NCI-H128 (cell line): Measurements from ENCODE around the gene SARM1.

Experiments
- DNase-seq: peaks from one replicate; lab custom pipeline; 2025; ENCODE audit not compliant: unreplicated experiment; lab: John Stamatoyannopoulos, UW

Gene SARM1

DNA sequence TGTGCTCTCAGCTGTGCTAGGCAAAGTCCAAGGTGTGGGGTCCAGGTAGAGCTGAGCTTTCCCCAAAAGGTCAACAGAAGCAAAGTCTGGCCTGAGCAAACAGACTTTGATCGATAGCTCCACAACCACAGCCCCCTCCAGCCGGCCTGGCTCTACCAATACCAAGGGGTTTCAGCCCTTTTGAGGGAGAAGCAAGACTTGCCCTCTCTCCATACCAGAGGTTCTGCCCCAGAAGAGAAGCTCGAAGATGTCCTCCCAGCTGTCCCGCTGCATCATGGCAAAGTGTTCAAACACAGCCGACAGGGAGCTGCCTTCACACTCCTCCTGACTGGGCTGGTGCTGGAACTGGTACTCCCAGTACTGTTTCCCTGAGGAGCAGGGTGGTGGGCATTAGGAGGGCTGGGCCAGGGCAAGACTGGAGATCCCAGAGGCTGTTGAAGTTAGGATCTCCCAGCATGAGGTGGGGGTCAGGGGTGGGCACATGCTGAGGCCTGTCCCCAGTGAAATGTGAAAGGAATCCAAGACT, 3.1 kb upstream of the SARM1 start:
- no peak for DNase-seq

DNA sequence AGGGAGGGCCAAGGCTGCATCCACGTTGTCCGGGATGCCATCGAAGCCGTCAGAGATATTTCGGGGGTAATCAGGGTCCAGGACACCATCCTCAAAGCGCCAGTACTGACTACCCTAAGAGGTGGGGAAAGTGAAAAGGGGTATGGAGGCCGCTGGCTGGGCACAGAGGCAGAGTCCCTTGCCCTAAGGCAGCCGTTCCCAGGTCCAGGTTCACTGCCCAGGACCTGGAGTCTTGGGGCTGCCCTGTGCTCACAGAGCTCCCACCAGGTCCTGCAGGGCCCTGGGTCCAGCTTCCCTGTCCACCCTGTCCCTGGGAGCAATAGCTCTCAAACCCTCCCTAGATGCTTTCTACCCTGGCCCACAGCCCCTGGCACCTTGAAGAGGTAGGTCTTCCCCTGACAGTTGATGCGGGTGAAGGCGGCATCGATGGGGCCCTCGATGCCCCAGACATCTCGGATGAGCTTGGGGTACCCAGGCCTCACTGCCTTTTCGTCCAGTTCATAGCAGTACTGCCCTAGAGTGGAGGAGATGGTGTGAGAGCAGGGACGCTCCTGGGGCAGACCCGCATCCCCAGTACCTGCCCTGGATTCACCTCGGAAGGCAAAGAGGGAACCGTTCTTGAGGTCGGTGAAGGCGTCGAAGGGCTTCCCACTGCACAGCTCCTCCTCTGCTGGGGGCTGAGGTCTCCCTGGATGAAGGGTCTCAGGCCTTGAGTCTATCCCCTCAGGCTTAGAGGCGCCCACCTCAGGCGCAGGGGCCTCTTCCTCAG, 2.4 kb upstream of the SARM1 start:
- no peak for DNase-seq

DNA sequence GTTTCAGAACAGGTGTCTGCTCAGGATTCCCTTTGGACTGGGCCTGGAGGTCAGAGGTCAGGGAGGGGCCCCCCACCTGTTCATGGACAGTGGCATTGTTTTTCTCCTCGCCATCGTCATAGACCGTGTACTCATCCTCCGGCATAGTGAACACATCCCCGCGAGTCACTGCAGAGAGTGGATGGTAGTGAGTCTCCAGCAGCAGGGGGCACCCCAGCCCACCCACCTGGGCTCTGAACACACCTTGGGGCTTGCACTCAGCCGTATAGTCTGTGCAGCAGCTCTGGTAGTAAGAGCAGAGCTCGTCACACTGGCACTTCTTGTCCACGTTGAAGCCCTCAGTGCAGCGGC, 1.8 kb upstream of the SARM1 start:
- DNase-seq, result no peak

DNA sequence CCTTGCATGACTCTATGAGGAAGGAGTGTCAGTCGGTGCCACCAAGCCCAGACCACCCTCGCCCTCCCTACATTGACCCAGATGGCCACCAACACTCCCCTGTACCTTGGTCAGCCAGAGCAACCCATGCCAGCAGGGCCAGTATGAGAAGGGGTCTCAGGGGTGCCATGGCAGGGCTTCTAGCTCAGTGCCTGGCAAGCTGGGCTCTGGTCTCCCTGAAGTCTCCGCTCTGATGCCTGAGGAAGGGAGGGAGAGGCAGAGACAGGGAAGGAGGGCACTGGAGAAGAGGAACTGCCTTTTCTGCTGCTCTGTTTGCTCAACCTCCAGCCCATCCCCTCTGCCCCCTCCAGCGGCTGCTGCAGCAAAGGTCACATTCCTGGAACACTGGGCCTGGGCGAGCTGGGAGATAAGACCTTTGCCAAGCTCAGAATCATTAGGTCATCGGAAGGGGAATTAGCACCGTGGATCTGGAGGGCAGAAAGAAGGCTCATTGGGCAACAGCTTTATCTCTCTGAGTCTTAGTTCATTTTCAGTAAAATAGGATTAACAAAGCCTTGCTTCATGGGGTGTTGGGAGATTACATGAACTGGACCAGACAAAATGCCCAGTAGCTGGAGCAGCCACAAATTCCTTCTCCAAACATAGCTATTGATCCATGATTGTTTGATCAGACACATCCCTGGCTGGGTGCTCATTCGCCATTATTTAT, 1.3 kb upstream of the SARM1 start, which contains the start of gene VTN:
Gene VTN (minus strand): TSS at position 273 of the 709 bp plus-strand sequence. CDS start 104 bp downstream, at position 169.
- DNase-seq, result no peak

DNA sequence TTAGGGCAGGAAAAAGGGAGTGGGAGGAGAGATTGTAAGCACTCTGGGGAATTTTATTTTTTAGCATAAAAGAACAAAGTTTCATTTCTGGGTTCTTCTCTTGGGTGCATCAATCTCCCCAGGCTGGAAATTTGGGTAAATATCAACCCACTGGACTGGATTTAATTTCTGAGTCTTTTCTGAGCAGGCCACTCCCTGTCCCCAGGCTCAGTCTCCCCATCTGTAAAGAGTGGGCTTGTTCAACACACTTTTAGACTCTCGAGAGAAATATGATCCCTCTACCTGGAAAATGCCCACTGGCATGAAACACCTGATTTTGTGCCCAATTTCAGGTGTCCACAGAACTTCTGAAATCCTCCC, 770 bp upstream of the SARM1 start:
- DNase-seq, result no peak

DNA sequence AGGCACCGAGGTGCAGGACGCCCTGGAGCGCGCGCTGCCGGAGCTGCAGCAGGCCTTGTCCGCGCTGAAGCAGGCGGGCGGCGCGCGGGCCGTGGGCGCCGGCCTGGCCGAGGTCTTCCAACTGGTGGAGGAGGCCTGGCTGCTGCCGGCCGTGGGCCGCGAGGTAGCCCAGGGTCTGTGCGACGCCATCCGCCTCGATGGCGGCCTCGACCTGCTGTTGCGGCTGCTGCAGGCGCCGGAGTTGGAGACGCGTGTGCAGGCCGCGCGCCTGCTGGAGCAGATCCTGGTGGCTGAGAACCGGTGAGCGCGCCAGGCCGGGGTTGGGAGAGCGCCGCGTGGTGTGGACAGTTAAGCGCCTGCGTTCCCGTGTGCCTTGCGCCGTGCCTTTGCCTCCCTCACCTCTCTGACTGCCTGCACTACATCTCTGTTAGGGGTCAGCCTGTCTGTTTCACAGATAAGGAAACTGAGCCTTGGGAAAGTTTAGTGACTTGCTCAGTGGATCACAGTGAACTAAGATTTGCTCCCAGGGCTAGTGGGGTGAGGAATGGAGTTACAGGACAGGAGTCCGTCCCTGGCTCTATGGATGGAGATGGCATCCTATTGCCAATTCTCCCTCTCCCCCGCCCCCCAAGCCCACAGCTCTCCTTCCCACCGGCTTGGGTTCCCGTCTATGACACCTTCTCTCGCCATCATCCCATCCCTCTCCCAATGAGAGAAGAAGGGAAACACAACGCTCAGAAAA, 880 bp downstream of the SARM1 start:
- no peak for DNase-seq

DNA sequence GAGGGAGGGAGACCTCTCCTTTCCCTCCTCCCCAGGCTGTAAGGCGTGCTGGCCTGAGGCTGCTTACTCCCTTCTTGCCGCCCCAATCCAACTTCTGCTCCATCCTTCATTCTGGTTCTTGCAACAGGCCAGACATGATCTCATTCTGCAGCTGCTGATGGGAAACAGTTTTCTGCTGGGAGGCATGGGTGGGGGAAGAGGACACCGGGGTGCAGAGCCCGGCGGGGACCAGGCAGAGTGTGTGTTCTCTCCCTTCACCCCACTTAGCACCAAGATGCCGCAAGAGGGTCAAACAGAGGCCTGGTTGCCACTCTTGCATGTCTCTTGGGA, 1.4 kb downstream of the SARM1 start:
- DNase-seq, result no peak

DNA sequence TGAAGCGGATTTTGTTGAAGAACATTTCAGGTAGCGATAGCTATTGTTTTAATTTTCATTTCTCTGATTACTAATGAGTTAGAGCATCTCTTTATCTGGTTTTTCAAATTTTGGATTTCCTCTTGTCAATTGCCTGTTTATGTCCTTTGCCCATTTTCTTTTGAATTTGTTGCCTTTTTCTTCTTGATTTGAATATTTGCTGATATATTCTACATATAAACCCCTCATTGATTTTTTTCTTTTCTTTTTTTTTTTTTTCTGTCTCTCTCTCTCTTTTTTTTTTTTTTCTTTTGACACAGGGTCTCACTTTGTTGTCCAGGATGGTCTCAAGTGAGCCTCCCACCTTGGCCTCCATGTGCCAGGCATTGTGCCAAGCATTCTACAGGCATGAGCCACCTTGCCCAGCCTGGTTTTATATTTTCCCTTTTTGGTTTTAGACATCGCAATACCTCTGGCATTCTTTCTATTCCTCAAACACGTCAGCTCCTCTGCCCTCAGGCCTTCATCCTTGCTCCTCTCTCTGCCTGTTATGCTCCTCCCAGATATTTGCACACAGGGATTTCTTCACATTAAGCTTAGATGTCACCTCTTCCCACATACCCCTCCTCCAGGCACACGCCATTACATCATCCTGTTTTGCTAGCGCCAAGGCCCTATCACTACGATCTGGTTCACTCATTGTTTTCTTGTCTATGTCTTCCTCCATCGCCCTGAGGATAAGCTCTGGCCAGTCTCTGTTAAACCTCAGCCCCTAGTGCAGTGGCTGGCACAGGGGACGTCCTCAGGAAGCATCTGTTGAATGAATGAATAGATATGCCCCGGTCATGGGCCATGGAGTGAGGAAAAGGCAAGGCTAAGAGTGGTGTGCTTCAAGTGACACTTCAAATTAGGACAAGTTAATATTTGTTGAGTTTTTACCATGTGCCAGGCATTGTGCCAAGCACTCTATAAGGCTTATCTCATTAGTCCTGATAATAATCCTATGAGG, 8.6 kb downstream of the SARM1 start:
- DNase-seq, result no peak

DNA sequence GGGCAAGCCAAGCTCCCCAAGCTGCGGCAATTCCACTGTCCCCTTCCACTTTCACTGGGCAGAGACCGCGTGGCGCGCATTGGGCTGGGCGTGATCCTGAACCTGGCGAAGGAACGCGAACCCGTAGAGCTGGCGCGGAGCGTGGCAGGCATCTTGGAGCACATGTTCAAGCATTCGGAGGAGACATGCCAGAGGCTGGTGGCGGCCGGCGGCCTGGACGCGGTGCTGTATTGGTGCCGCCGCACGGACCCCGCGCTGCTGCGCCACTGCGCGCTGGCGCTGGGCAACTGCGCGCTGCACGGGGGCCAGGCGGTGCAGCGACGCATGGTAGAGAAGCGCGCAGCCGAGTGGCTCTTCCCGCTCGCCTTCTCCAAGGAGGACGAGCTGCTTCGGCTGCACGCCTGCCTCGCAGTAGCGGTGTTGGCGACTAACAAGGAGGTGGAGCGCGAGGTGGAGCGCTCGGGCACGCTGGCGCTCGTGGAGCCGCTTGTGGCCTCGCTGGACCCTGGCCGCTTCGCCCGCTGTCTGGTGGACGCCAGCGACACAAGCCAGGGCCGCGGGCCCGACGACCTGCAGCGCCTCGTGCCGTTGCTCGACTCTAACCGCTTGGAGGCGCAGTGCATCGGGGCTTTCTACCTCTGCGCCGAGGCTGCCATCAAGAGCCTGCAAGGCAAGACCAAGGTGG, 9.8 kb downstream of the SARM1 start:
- no peak for DNase-seq

DNA sequence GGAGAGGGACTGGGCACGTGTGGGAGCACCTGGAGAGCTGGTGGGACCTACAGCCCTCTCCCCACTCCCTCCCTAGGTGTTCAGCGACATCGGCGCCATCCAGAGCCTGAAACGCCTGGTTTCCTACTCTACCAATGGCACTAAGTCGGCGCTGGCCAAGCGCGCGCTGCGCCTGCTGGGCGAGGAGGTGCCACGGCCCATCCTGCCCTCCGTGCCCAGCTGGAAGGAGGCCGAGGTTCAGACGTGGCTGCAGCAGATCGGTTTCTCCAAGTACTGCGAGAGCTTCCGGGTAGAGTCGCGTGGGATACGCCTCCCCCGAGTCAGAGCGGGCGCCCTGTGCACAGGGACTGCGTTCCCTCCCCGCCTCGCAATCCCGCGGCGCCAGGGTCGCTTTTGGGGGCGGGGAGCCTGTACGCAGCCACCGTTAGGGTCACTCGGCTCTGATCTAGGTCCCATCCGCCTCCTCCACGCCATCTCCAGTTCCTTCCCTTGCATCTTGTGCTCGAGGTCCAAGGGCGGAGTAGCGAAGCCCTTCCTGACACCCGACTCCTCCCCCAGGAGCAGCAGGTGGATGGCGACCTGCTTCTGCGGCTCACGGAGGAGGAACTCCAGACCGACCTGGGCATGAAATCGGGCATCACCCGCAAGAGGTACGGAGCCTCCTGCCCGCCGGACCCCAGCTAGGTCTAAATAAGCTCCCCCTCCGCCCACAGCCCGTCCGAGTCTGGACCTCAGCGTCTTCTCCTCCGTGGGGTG, 13.0 kb downstream of the SARM1 start:
- DNase-seq, result no peak

DNA sequence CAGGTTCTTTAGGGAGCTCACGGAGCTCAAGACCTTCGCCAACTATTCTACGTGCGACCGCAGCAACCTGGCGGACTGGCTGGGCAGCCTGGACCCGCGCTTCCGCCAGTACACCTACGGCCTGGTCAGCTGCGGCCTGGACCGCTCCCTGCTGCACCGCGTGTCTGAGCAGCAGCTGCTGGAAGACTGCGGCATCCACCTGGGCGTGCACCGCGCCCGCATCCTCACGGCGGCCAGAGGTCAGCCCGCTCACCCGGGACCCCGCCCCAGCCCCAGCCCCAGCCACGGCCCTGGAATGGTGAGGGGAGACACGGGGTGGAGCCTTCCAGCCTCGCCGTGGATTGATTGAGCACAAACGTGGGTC, 13.5 kb downstream of the SARM1 start:
- DNase-seq, result no peak

DNA sequence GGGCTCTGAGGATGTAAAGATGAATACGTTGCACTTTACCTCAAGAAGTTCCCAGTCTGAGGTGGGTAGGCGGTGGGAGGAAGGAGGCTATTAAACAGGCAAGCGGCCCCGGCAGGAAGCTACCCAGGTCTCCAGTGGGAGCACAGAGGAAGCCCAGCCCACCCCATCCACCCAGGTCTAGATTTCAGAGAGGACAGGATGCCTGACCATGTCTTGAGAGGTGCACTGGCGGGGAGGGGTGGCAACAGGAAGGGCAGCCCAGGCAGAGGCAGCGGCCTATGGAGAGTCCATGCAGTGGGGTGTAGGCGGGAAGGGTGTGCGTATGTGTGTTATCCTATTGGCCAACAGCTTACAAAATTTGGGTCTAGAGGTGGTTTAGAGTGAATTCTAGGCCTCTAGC, 13.9 kb downstream of the SARM1 start:
- DNase-seq, result no peak

DNA sequence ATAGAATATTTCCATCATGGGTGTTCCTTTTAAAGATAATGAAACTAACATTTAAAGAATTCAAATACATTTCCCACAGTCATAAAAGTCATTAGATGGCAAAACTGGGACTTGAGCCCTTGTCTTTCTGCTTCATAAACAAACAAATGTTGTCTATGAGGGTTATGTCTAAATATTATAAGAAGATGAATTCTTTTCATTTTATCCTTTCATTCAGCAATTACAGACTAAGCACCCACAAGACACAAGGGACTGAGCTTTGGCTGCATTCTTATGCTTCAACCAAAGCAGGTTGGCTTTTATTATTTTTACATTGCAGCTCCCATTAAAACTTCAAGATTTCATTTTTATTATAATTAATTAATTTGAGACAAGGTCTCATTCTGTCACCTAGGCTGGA, 14.9 kb downstream of the SARM1 start:
- DNase-seq, result no peak

DNA sequence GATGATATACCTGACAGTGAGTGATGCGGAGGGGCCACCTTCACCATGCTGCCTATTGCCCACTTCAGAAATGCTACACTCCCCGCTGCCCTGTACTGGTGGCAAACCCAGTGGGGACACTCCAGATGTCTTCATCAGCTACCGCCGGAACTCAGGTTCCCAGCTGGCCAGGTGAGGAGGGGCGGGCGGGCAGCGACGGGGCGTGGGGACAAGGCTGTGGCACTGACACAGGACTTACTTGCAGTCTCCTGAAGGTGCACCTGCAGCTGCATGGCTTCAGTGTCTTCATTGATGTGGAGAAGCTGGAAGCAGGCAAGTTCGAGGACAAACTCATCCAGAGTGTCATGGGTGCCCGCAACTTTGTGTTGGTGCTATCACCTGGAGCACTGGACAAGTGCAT, 16.6 kb downstream of the SARM1 start:
- DNase-seq, result no peak

DNA sequence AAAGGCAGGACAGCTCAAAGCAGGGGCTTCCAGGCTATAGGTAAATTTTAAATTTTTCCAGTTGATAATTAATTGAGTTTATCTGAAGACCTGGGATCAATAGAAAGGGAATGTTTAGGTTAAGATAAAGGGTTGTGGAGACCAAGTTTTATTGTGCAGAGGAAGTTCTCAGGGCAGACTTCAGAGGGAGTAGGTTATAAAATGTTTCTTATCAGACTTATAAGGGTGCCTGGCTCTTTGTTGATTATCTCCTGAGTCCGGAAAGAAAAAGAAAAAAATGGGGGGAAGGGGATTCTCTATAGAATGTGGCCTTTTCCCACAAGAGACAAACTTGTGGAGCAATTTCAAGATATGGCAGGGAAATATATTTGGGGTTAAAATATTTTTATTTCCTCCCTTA, 18.6 kb downstream of the SARM1 start:
- no peak for DNase-seq

DNA sequence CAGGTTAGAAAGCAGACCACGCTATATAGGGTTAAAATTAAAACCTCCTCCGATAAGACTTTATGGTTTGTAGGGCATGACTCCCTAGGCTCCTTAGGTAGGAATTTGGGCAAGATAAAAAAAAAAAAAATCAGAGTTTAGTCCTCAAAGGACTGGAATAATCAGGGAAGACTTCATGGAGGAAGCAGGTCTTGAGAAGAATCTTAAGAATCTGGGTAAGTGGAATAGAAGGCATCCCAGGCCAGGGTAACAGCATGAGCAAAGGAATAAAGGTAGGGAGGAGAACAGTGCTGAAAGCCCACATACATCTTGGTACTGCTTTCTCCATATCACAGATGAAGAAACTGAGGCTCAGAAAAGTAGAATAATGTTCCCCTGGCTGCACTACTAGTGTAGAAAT, 19.1 kb downstream of the SARM1 start:
- DNase-seq, result no peak

DNA sequence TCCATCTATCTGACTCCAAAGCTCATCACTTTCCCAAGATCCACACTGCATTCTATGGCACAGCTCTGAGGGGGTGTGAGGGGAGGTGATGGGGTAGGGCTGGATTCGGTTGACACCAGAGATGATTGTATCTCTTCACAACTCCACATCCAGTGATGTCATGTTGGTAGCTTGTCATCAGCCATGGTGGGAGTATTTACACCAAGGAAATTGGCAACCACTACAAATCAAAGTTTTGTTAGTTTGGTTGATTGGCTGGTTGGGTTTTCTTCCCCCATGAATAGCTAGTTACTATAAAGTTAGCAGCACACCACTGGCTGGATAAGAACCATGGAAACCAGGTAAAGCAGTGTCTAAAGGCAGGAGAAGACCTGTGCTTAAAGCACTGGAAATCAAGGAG, 19.5 kb downstream of the SARM1 start:
- no peak for DNase-seq

DNA sequence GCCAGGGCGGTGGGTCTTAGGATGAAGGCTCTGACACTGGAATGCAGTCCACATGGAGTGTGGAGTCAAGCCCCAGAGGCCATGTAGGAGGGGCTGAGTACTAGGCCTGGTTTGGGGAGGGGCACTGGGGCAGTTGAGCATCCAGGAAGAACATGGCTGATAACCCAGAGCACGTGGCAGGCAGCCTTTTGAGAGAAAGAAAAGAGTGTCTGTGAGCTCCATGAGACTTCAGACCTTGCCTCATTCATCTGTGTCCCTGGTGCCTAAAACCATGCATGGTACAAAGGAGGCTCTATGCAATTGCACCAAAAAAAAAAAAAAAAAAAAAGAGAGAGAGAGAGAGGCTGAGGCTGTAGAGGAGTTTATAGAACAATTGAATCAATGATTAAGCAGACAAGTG, 19.9 kb downstream of the SARM1 start:
- DNase-seq, result no peak

DNA sequence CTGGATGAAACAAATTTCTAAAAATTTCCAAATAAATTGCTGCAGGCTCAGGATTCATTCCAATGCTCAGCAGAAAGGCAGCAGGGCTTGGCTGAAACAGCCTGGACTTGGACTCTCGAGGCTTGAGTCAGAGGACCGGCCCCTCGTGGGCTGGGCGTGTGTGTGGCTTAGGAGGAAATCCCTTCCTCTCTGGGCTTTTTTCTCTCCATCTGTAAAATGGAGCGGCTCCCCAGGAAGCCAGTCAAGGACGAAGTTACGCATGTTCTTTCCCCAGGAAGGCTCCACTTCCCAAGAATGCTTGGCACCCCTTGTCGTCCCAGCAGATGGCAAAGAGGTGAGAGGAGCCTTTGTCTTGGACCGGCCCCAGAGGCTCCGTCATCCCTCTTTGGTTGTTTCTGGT, 21.0 kb downstream of the SARM1 start:
- DNase-seq, result no peak
